Uterus (tissue), 4 donors: ENCODE results near the gene CTTNBP2. TPM values are rescaled to one million over a fixed set of nuclear protein-coding genes. Genes with fewer than 3 reads are reported as not detected.

Experiments used
- DNase-seq, 2 donors: peaks; one replicate each; pipeline ENCODE4 v3.0.0-alpha.2; 2019 to 2020
- H3K27ac ChIP-seq, 2 donors: fragments of 200-600 bp; sonication (generic); 1 replicate in 1 of 2; 2 replicates in 1 of 2; pipeline ENCODE4 v1.5.1; 2016 to 2018
- H3K27me3 ChIP-seq, 2 donors: fragments of 200-600 bp; sonication (generic); one replicate each; pipeline ENCODE4 v1.5.1; 2018 to 2019; ENCODE audit warnings: control low read depth in 1 of 2
- H3K36me3 ChIP-seq, 2 donors: fragments of 200-600 bp; sonication (generic); one replicate each; pipeline ENCODE4 v1.5.1; 2019; ENCODE audit warnings: control low read depth in 1 of 2
- H3K4me1 ChIP-seq, 2 donors: fragments of 200-600 bp; sonication (generic); one replicate each; pipeline ENCODE4 v1.5.1; 2018 to 2019; ENCODE audit warnings: control low read depth in 1 of 2
- H3K4me3 ChIP-seq, 2 donors: fragments of 200-600 bp; sonication (generic); 1 replicate in 1 of 2; 2 replicates in 1 of 2; pipeline ENCODE4 v1.5.1; 2018 to 2019; ENCODE audit warnings: mild to moderate bottlenecking in 1 of 2
- H3K9me3 ChIP-seq, 2 donors: fragments of 200-600 bp; sonication (generic); one replicate each; pipeline ENCODE4 v1.5.1; 2019; ENCODE audit warnings: control low read depth in 1 of 2
- POLR2A ChIP-seq, 2 donors: fragments of 450-650 bp; IDR thresholded peaks; one replicate each; pipeline ENCODE4 v1.6.1; 2016; ENCODE audit warnings: antibody characterized with exemption in 2 of 2, mild to moderate bottlenecking in 1 of 2, moderate library complexity in 1 of 2
- intact Hi-C: fragments of 100-400 bp; cut with DNase I; formaldehyde crosslinking; loops from one replicate; pipeline ENCODE4 v1.15.1; 2023; ENCODE audit warnings: low total_unique reads
- total RNA-seq, 4 donors: library from RNA; depleted of rRNA in 3 of 4; stranded (reverse); fragments of >200 nt in 3 of 4; gene quantifications; one replicate each; pipeline versions ENCODE4 v1.1.0 to v1.2.4, GENCODE V29; 2014 to 2023
- TF ChIP-seq, protein P1 (sequence below), 4 experiments: fragments of 200-600 bp in 2 of 4; fragments of 450-650 bp in 2 of 4; sonication (generic) in 2 of 4; IDR thresholded peaks; one replicate each; pipeline ENCODE4 v1.5.1; 2016 to 2019; ENCODE audit warnings: antibody characterized with exemption in 4 of 4, mild to moderate bottlenecking in 2 of 4, moderate library complexity in 1 of 4
- donor health status: DM: yes; HTN: yes; CAD: no.

The CTTNBP2 gene
- total RNA-seq, 4 donors from 2014 or later, result 16.4 to 87.9 (median 35.0) TPM

DNA sequence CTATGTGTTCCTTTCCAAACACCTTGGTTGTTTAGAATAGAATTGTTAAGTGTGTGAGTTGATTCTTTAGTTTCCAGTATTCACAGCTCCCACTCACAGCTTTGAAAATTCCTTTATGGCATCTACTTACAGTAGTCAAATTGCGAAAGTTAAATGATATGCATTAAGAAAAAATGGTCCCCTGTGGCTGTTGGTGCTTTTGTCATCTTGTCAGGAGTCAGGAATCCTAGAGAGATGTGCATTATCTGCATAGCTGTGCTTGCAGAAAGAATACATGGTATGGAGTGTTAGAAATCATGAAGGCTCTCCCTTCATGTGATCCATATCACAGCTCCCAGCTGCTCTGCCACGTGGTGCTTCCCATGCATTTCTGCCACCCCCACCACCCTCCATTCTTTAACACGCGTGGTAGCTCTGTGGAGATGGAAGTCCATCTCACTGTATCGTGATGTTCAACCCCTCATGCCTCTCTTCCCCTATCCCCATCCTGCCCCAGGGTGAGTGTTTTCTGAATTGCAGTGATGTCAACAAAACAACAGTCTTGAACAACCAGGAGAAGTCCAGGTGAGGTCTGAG lies 29.2 kb upstream of the CTTNBP2 start:
- H3K36me3 ChIP-seq, result no peaks in the 10 kb centered on the region
- no peaks in the 10 kb centered on the region for H3K4me1 ChIP-seq
- TF ChIP-seq, protein P1, sequence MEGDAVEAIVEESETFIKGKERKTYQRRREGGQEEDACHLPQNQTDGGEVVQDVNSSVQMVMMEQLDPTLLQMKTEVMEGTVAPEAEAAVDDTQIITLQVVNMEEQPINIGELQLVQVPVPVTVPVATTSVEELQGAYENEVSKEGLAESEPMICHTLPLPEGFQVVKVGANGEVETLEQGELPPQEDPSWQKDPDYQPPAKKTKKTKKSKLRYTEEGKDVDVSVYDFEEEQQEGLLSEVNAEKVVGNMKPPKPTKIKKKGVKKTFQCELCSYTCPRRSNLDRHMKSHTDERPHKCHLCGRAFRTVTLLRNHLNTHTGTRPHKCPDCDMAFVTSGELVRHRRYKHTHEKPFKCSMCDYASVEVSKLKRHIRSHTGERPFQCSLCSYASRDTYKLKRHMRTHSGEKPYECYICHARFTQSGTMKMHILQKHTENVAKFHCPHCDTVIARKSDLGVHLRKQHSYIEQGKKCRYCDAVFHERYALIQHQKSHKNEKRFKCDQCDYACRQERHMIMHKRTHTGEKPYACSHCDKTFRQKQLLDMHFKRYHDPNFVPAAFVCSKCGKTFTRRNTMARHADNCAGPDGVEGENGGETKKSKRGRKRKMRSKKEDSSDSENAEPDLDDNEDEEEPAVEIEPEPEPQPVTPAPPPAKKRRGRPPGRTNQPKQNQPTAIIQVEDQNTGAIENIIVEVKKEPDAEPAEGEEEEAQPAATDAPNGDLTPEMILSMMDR (IDR thresholded peaks at IDR 0.05), result no peak
- TF ChIP-seq POLR2A (IDR thresholded peaks at IDR 0.05), result no peak
- no peak overlapping the region for H3K27ac ChIP-seq
- no peak overlapping the region for H3K4me3 ChIP-seq
- DNase-seq, result no peak
- no peaks in the 10 kb centered on the region for H3K9me3 ChIP-seq
- H3K27me3 ChIP-seq, result no peaks in the 10 kb centered on the region
- intact Hi-C loops, result no loop called here

GRCh38 chr7:117901089-117901797 lies 28.0 kb upstream of the CTTNBP2 start:
- intact Hi-C loops, result no loop called here
- no peak for TF ChIP-seq POLR2A (IDR thresholded peaks at IDR 0.05)
- TF ChIP-seq, protein P1 (IDR thresholded peaks at IDR 0.05), result no peak
- no peaks in the 10 kb centered on the region for H3K4me1 ChIP-seq
- no peaks in the 10 kb centered on the region for H3K27me3 ChIP-seq
- no peak overlapping the region for H3K4me3 ChIP-seq
- DNase-seq, result no peak
- H3K27ac ChIP-seq, result no peak overlapping the region
- H3K36me3 ChIP-seq, result no peaks in the 10 kb centered on the region
- H3K9me3 ChIP-seq, result no peaks in the 10 kb centered on the region

DNA sequence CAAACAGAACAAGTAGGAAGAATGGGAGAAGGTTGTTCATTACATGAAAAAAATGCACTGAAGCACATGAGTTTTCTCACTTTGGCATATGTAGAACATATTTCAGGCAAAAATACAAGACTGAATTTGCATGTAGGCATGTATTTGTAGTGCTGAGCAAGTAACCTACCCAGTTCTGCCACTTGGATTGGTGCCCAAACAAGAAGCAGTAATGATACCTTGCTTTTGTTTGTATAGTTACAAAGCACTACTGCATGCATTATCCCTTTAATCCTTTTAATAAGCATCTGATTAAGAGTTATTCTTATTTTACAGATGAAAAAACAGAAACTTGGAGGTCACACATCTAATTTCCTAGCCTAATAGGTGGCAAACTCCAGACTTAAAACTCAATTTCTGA lies 23.1 kb upstream of the CTTNBP2 start:
- no peak overlapping the region for H3K4me3 ChIP-seq
- TF ChIP-seq, protein P1 (IDR thresholded peaks at IDR 0.05), result no peak
- no peak for TF ChIP-seq POLR2A (IDR thresholded peaks at IDR 0.05)
- no peaks in the 10 kb centered on the region for H3K27me3 ChIP-seq
- no peak for DNase-seq
- no peaks in the 10 kb centered on the region for H3K36me3 ChIP-seq
- intact Hi-C loops, result no loop called here
- H3K9me3 ChIP-seq, result no peaks in the 10 kb centered on the region
- H3K4me1 ChIP-seq, result no peaks in the 10 kb centered on the region
- H3K27ac ChIP-seq, result no peak overlapping the region

DNA sequence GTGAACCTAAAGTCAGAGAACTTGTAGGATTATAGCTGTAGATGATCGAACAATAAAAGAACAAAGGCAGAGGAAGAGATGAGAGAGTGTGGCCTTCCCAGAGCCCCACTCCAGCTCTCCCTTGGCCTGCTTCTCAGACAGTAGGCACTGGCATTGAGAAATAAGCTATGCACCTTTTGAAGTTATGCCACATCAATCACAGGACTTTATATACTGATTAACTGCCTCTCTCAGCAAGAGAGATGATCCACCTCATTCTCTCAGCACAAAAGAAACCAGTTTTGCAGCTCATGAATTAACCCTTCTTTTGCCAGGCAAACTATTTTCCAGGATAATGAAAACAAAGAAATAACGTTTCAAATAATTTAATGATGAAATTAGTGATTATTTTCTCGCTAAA lies 22.0 kb upstream of the CTTNBP2 start:
- intact Hi-C loops, result no loop called here
- no peaks in the 10 kb centered on the region for H3K36me3 ChIP-seq
- no peak overlapping the region for H3K4me3 ChIP-seq
- H3K9me3 ChIP-seq, result no peaks in the 10 kb centered on the region
- no peaks in the 10 kb centered on the region for H3K4me1 ChIP-seq
- no peak for DNase-seq
- H3K27ac ChIP-seq, result no peak overlapping the region
- no peak for TF ChIP-seq POLR2A (IDR thresholded peaks at IDR 0.05)
- TF ChIP-seq, protein P1 (IDR thresholded peaks at IDR 0.05), result no peak
- H3K27me3 ChIP-seq, result no peaks in the 10 kb centered on the region

DNA sequence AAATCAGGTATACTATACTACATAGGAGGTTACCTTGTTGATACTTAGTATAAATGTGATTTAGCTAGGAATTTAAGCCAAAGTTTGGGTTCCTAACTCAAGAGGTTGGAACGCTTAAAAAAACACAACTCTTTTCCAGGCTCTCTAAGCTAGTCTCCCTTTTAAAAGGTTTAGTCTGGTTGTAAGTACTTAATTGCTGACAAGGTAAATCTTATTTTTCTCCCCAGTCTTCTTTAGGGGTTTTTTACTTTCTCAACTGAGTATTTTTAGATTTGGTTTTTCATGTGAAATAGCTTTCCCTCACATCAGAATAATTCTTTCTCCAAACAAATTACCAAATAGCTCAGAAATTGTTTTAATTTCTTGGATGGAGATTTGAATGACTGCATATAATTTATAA lies 20.8 kb upstream of the CTTNBP2 start:
- Histone ChIP-seq H3K36me3 (no peaks in the 10 kb centered on the region), H3K27ac (no peak overlapping the region), H3K4me3 (no peak overlapping the region), H3K4me1 (no peaks in the 10 kb centered on the region), H3K27me3 (no peaks in the 10 kb centered on the region), H3K9me3 (no peaks in the 10 kb centered on the region)
- intact Hi-C loops, result no loop called here
- DNase-seq, result no peak
- TF ChIP-seq POLR2A (IDR thresholded peaks at IDR 0.05), result no peak
- TF ChIP-seq, protein P1 (IDR thresholded peaks at IDR 0.05), result no peak
